ENCODE results near the gene PIAS3.
"Not testable (repeated sequence)": the region's sequence is repeated elsewhere in the genome, so short reads cannot be mapped to it uniquely, and the experiment has no call there.

Gene PIAS3

GRCh38 chr1:145846201-145846612, 12.7 kb downstream of the PIAS3 start:
- Histone ChIP-seq H3K4me3 (peak overlapping the region; percentile 54 to 70), H3K27me3 (no peaks in the 10 kb centered on the region), H3K27ac (peak overlapping the region; percentile 81 to 84), H3K36me3 (peaks cover 21 to 59% (median 47%) of the 10 kb centered on the region in 3 donors), H3K4me1 (peaks cover 0 to 33% (median 28%) of the 10 kb centered on the region in 4 donors), H3K9me3 (no peaks in the 10 kb centered on the region)
- intact Hi-C loops (cut with DNase I; ENCODE audit: low total_unique reads), result loop anchor here (5.0 kb wide), 1 partner anchor 66 kb away; the partner anchor contains the start of gene ITGA10
- DNase-seq, result no peak
- TF ChIP-seq, protein P1, sequence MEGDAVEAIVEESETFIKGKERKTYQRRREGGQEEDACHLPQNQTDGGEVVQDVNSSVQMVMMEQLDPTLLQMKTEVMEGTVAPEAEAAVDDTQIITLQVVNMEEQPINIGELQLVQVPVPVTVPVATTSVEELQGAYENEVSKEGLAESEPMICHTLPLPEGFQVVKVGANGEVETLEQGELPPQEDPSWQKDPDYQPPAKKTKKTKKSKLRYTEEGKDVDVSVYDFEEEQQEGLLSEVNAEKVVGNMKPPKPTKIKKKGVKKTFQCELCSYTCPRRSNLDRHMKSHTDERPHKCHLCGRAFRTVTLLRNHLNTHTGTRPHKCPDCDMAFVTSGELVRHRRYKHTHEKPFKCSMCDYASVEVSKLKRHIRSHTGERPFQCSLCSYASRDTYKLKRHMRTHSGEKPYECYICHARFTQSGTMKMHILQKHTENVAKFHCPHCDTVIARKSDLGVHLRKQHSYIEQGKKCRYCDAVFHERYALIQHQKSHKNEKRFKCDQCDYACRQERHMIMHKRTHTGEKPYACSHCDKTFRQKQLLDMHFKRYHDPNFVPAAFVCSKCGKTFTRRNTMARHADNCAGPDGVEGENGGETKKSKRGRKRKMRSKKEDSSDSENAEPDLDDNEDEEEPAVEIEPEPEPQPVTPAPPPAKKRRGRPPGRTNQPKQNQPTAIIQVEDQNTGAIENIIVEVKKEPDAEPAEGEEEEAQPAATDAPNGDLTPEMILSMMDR (IDR thresholded peaks at IDR 0.05), result peak; percentile 42 to 55

DNA sequence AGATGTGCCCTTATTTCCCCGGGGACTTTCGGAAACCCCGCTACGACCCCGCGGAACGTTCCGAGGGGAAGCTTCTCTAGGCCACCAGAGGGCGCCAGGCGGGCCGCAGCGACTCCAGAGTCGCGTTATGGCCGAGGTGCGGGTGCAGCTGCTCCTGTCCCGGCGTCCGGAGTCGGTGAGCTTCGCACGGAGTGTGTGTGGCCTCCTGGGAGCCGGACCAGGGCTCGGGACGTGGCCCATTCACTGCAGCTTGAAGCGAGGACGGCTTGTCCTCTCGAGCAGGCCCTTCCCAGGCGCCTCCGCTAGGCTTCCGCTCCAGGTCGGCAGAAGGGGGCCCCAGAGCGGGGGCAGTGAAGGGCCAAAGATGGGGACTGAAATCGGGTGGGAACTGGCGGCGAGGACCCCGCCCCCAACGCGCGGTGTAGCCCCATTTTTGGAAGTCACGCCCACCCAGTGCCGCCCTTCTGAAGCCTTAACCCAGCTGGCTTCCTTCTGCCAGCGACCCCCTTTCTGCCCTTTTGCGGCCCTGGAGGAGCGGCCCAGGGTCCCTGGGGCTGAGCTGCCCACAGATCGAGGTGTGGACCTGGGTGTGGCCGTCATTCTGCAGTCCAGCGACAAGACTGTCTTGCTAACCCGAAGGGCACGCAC, 13.2 kb downstream of the PIAS3 start, which contains the start of gene NUDT17:
NUDT17 (plus strand) TSS at position 117 of the 648 bp plus-strand sequence; CDS start at position 128, 11 bp downstream.
- H3K9me3 ChIP-seq, result no peaks in the 10 kb centered on the region
- intact Hi-C loops (cut with DNase I; ENCODE audit: low total_unique reads), result loop anchor here (2.0 to 5.0 kb wide), 2 partner anchors 67 to 169 kb away; partner anchors contain the start of gene ITGA10
- H3K27ac ChIP-seq, result peak within 1 kb of the TSS; percentile 81 to 84
- TF ChIP-seq, protein P1 (IDR thresholded peaks at IDR 0.05), result peak; percentile 90 to 95
- H3K27me3 ChIP-seq, result no peaks in the 10 kb centered on the region
- peak; percentile 67 to 86 for DNase-seq
- peaks cover 0 to 33% (median 28%) of the 10 kb centered on the region in 4 donors for H3K4me1 ChIP-seq
- H3K36me3 ChIP-seq, result peaks cover 21 to 59% (median 47%) of the 10 kb centered on the region in 3 donors
- H3K4me3 ChIP-seq, result peak within 1 kb of the TSS; percentile 54 to 70

DNA sequence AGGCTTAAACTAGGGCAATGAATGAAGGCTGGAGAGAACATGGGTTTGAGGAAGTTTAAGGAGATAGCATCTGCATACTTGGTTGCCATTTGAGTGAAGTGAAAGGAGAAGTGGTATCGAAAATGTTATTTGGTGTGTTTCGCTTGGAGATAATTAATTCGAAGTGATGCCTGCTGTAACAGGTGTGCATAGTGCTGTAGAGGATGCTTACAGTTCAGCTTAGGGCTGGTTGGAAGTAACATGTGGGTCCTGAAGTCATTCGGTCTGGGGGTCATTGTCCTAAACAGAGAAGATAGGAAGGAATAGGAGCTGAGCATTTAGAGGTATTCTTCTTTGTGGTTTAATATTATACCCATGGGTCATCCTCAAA, 13.8 kb downstream of the PIAS3 start:
- DNase-seq, result no peak
- Histone ChIP-seq H3K27ac (peak overlapping the region; percentile 81 to 84), H3K27me3 (no peaks in the 10 kb centered on the region), H3K36me3 (peaks cover 22 to 59% (median 46%) of the 10 kb centered on the region in 3 donors), H3K4me1 (peaks cover 0 to 29% (median 24%) of the 10 kb centered on the region in 4 donors), H3K9me3 (no peaks in the 10 kb centered on the region), H3K4me3 (peak overlapping the region; percentile 54 to 70)
- TF ChIP-seq, protein P1 (IDR thresholded peaks at IDR 0.05), result no peak
- intact Hi-C loops (cut with DNase I; ENCODE audit: low total_unique reads), result loop anchor here (2.0 to 5.0 kb wide), 2 partner anchors 67 to 170 kb away; partner anchors contain the start of gene ITGA10

DNA sequence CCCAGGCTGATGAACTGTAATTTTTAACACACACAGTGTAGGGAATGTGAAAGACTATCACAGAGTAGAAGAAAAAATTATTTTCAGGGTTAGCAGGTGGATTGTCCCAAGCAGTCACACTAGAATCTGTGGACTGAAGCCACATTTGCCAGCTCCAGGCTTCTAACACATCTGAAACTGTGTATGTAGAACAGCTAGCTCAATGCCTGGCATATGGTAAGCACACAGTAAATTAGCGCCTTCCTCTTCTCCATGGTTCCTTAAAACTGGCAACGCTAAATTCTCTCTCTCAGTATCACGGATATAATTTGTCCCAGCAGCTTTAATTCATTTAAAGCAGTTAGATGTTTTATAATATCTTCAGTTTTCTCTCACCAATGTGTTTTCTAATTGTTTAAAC, 15.8 kb downstream of the PIAS3 start:
- no peak overlapping the region for H3K27ac ChIP-seq
- H3K27me3 ChIP-seq, result no peaks in the 10 kb centered on the region
- intact Hi-C loops (cut with DNase I; ENCODE audit: low total_unique reads), result no loop called here
- peaks cover 43 to 59% (median 58%) of the 10 kb centered on the region in 3 donors for H3K36me3 ChIP-seq
- no peaks in the 10 kb centered on the region for H3K9me3 ChIP-seq
- H3K4me3 ChIP-seq, result no peak overlapping the region
- DNase-seq, result no peak
- peaks cover 0 to 18% (median 14%) of the 10 kb centered on the region in 4 donors for H3K4me1 ChIP-seq
- TF ChIP-seq, protein P1 (IDR thresholded peaks at IDR 0.05), result no peak

DNA sequence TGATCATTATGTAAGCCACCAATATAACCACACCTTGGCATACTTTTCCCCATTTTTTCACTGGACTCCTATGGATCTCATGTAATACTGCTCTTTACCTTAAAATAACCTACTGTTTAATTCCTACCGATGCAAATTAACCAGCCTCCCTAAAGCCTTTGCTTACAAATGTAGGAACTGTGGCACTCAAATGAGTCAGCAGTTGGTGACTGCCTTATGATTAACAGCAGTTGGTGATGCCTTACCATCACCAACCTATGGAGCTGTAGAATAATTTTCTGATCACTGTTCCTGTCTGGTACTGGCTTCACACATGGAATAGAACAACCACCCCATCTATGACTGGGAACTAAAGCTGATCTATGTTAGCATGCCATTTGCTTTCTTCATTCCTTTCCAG, 21.2 kb downstream of the PIAS3 start:
- Histone ChIP-seq H3K9me3 (no peaks in the 10 kb centered on the region), H3K4me3 (no peak overlapping the region), H3K27me3 (no peaks in the 10 kb centered on the region), H3K36me3 (peaks cover 94 to 100% (median 96%) of the 10 kb centered on the region in 3 donors), H3K27ac (no peak overlapping the region), H3K4me1 (no peaks in the 10 kb centered on the region)
- no peak for DNase-seq
- intact Hi-C loops (cut with DNase I; ENCODE audit: low total_unique reads), result no loop called here
- TF ChIP-seq, protein P1 (IDR thresholded peaks at IDR 0.05), result no peak

DNA sequence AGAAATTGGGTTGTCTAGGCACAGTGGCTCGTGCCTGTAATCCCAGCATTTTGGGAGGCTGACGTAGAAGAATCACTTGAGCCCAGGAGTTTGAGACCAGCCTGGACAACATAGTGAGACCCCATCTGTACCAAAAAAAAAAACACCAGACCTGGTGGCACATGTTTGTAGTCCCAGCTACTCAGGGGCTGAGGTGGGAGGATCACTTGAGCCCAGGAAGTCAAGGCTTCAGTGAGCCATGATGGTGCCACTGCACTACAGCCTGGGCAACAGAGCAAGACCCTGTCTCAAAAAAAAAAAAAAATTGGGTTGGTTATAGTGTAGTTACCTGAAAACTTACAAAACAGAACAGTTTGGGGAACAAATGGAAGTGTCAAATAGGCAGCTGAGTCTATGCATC, 28.1 kb downstream of the PIAS3 start:
- H3K27me3 ChIP-seq; DNase-seq; intact Hi-C loops (cut with DNase I; ENCODE audit: low total_unique reads); H3K9me3 ChIP-seq; H3K27ac ChIP-seq; H3K4me3 ChIP-seq; H3K4me1 ChIP-seq: not testable (repeated sequence)
- peaks cover 82 to 100% (median 93%) of the 10 kb centered on the region in 3 donors for H3K36me3 ChIP-seq

Data from tibial artery (tissue), 4 donors.